HepG2 (cell line): ENCODE results near the gene DNAJB8.

Source experiments
- ETV6 ChIP-seq: sonication (generic); formaldehyde crosslinking; conservative IDR thresholded peaks from 2 replicates; pipeline ENCODE4 v1.4.0; 2020; ENCODE audit warnings: missing genetic modification reagents
- NR2C2 ChIP-seq: sonication (generic); formaldehyde crosslinking; IDR thresholded peaks from 2 replicates; pipeline ENCODE4 v1.4.0; 2020; ENCODE audit warnings: missing genetic modification reagents, mild to moderate bottlenecking, moderate library complexity, borderline replicate concordance
- ZBTB7A ChIP-seq: sonication (generic); formaldehyde crosslinking; IDR thresholded peaks from 2 replicates; pipeline ENCODE4 v1.8.0; 2022; ENCODE audit warnings: mild to moderate bottlenecking, missing genetic modification reagents
- ZNF468 ChIP-seq: sonication (generic); formaldehyde crosslinking; IDR thresholded peaks from 2 replicates; pipeline ENCODE4 v1.8.0; 2022; ENCODE audit warnings: mild to moderate bottlenecking, moderate library complexity, missing genetic modification reagents
- TF ChIP-seq, protein P1 (sequence below): sonication (generic); formaldehyde crosslinking; IDR thresholded peaks from 2 replicates; pipeline ENCODE4 v1.4.0; 2020; ENCODE audit warnings: mild to moderate bottlenecking, missing genetic modification reagents

DNA sequence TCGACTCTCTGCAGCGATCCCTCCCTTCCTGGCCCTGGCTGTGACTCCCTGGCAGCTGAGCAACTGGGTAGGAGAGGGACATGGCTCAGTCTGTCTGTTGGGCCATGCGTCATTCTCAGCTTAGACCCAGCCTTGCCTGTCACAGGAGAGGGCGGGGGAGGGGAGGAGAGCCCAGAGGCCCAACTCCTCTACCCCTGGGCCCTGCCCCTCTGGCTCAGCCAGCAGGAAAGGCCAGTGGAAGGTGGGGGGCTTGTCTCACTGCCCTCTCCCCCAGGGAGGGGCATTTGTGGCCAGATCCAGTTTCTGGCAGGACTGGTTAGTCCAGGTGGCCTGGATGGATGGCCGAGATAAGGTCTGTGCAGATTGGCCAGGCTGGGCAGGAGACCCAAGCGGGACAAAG lies 31.6 kb downstream of the DNAJB8 start:
- TF ChIP-seq ZBTB7A (CRISPR knock-in tag) (no peak), NR2C2 (no peak), ZNF468 (no peak), ETV6 (CRISPR knock-in tag) (no peak)
- TF ChIP-seq, protein P1, sequence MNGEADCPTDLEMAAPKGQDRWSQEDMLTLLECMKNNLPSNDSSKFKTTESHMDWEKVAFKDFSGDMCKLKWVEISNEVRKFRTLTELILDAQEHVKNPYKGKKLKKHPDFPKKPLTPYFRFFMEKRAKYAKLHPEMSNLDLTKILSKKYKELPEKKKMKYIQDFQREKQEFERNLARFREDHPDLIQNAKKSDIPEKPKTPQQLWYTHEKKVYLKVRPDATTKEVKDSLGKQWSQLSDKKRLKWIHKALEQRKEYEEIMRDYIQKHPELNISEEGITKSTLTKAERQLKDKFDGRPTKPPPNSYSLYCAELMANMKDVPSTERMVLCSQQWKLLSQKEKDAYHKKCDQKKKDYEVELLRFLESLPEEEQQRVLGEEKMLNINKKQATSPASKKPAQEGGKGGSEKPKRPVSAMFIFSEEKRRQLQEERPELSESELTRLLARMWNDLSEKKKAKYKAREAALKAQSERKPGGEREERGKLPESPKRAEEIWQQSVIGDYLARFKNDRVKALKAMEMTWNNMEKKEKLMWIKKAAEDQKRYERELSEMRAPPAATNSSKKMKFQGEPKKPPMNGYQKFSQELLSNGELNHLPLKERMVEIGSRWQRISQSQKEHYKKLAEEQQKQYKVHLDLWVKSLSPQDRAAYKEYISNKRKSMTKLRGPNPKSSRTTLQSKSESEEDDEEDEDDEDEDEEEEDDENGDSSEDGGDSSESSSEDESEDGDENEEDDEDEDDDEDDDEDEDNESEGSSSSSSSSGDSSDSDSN (CRISPR knock-in tag): no peak
